GM21515 (cell line): ENCODE measurements around the gene RCSD1.

ENCODE experiments used
- ATAC-seq: cut with Tn5 transposase; IDR thresholded peaks from one replicate; pipeline ENCODE4 v1.9.1; 2021; ENCODE audit not compliant: unreplicated experiment

Gene RCSD1

GRCh38 chr1:167663002-167663772, 33.2 kb downstream of the RCSD1 start:
- ATAC-seq: no peak

- ATAC-seq: no peak
Measured at GRCh38 chr1:167665469-167665868, 35.4 kb downstream of the RCSD1 start.

GRCh38 chr1:167666416-167666815, 36.4 kb downstream of the RCSD1 start:
- ATAC-seq: no peak

- no peak for ATAC-seq
Measured at GRCh38 chr1:167667536-167667935, 37.5 kb downstream of the RCSD1 start.

- peak; percentile 64 for ATAC-seq
Measured at GRCh38 chr1:167668108-167668507, 38.1 kb downstream of the RCSD1 start.

GRCh38 chr1:167669209-167670124, 39.4 kb downstream of the RCSD1 start:
- ATAC-seq: peak; percentile 61

- ATAC-seq: no peak
Measured at GRCh38 chr1:167670563-167670962, 40.5 kb downstream of the RCSD1 start.

- no peak for ATAC-seq
Measured at GRCh38 chr1:167671727-167672511, 41.9 kb downstream of the RCSD1 start.

GRCh38 chr1:167672831-167673230, 42.8 kb downstream of the RCSD1 start:
- no peak for ATAC-seq

- ATAC-seq: no peak
Measured at GRCh38 chr1:167673265-167673664, 43.2 kb downstream of the RCSD1 start.

- ATAC-seq: no peak
Measured at GRCh38 chr1:167674156-167674555, 44.1 kb downstream of the RCSD1 start.

GRCh38 chr1:167675440-167675839, 45.4 kb downstream of the RCSD1 start:
- ATAC-seq: no peak

- ATAC-seq: peak; percentile 73
Measured at GRCh38 chr1:167676205-167676915, 46.3 kb downstream of the RCSD1 start.

- ATAC-seq: no peak
Measured at GRCh38 chr1:167676916-167677848, 47.1 kb downstream of the RCSD1 start.

- no peak for ATAC-seq
Measured at GRCh38 chr1:167678422-167678821, 48.4 kb downstream of the RCSD1 start.

- ATAC-seq: no peak
Measured at GRCh38 chr1:167678838-167679237, 48.8 kb downstream of the RCSD1 start.

GRCh38 chr1:167679714-167680113, 49.7 kb downstream of the RCSD1 start:
- no peak for ATAC-seq

- no peak for ATAC-seq
Measured at GRCh38 chr1:167681024-167681423, 51.0 kb downstream of the RCSD1 start.

- no peak for ATAC-seq
Measured at GRCh38 chr1:167681451-167682098, 51.5 kb downstream of the RCSD1 start.
